ENCODE results near the gene OOSP1.

GRCh38 chr11:59938132-59938531 lies at the start of gene OOSP1:
- TF ChIP-seq, protein P1, sequence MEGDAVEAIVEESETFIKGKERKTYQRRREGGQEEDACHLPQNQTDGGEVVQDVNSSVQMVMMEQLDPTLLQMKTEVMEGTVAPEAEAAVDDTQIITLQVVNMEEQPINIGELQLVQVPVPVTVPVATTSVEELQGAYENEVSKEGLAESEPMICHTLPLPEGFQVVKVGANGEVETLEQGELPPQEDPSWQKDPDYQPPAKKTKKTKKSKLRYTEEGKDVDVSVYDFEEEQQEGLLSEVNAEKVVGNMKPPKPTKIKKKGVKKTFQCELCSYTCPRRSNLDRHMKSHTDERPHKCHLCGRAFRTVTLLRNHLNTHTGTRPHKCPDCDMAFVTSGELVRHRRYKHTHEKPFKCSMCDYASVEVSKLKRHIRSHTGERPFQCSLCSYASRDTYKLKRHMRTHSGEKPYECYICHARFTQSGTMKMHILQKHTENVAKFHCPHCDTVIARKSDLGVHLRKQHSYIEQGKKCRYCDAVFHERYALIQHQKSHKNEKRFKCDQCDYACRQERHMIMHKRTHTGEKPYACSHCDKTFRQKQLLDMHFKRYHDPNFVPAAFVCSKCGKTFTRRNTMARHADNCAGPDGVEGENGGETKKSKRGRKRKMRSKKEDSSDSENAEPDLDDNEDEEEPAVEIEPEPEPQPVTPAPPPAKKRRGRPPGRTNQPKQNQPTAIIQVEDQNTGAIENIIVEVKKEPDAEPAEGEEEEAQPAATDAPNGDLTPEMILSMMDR (optimal IDR thresholded peaks at IDR 0.05 in 1 of 3, IDR thresholded peaks at IDR 0.05 in 1 of 3, conservative IDR thresholded peaks at IDR 0.05 in 1 of 3; ENCODE audit: extremely low read depth in 1 of 3, insufficient read depth in 2 of 3, low read length in 3 of 3) = no peak
- no peak for TF ChIP-seq EZH2 (IDR thresholded peaks at IDR 0.05; ENCODE audit: low read length)

Data from keratinocyte (primary cell).